LNCaP clone FGC (cell line): ENCODE data around the gene SVIL.
"Not testable (repeated sequence)": the region's sequence is repeated elsewhere in the genome, so short reads cannot be mapped to it uniquely, and the experiment has no call there.

ENCODE experiments used
- DNase-seq: peaks from one replicate; pipeline ENCODE4 v3.0.0-alpha.2; 2011; ENCODE audit warnings: low read depth
- H3K4me3 ChIP-seq: 2 replicates; pipeline ENCODE4 v1.5.1; 2011; ENCODE audit warnings: mild to moderate bottlenecking, low read depth, low read length, control low read depth
- CTCF ChIP-seq: IDR thresholded peaks from 2 replicates; pipeline ENCODE4 v1.5.1; 2012; ENCODE audit warnings: mild to moderate bottlenecking; ENCODE audit not compliant: control insufficient read depth, insufficient read depth; ENCODE audit errors: extremely low read depth

SVIL gene

GRCh38 chr10:29517352-29517923 is 117.3 kb downstream of the SVIL start:
- no peak for DNase-seq
- TF ChIP-seq CTCF: peak; percentile 65
- H3K4me3 ChIP-seq: no peak overlapping the region

GRCh38 chr10:29516309-29516932 is 118.3 kb downstream of the SVIL start:
- DNase-seq, H3K4me3 ChIP-seq: not testable (repeated sequence)

GRCh38 chr10:29515879-29516278 is 118.9 kb downstream of the SVIL start:
- DNase-seq: not testable (repeated sequence)

DNA sequence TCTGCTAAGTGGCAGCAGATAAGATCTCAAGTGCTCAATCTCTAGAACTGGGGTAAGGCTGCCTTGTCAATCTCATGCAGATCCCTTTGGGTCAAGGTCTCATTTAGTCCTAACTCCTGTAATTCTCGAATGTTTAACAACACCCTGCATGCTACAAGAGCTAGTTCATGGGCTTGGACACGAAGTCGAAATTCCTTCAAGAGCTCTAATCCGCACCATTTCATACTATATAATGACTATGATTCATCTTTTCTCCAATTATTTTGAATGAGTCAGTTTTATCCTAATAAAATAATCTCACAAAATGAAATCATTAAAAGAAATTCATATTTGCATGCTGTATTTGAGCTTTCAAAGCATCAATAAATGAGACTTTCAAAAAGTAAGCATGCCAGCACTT is 119.7 kb downstream of the SVIL start:
- not testable (repeated sequence) for H3K4me3 ChIP-seq, DNase-seq

More at GRCh38 chr10:29515879-29516278, 118.9 kb downstream of the SVIL start:
- H3K4me3 ChIP-seq: not testable (repeated sequence)

DNA sequence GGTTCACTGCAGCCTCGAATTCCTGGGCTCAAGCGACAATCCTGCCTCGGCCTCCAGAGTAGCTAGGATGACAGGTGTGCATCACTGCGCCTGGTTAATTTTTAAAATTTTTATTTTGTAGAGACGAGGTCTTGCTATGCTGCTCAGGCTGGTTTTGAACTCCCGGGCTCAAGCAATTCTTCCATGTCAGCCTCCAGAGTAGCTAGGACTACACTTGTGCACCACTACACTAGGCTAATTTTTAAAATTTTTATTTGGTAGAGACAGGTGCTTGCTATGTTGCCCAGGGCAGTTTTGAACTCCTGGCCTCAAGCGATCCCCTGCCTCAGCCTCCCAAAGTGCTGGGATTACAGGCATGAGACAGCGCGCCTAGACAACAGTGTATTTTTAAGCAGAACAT is 120.5 kb downstream of the SVIL start:
- H3K4me3 ChIP-seq: no peak overlapping the region
- TF ChIP-seq CTCF: no peak
- no peak for DNase-seq

GRCh38 chr10:29512425-29512974 is 122.3 kb downstream of the SVIL start:
- TF ChIP-seq CTCF: no peak
- no peak overlapping the region for H3K4me3 ChIP-seq
- no peak for DNase-seq

DNA sequence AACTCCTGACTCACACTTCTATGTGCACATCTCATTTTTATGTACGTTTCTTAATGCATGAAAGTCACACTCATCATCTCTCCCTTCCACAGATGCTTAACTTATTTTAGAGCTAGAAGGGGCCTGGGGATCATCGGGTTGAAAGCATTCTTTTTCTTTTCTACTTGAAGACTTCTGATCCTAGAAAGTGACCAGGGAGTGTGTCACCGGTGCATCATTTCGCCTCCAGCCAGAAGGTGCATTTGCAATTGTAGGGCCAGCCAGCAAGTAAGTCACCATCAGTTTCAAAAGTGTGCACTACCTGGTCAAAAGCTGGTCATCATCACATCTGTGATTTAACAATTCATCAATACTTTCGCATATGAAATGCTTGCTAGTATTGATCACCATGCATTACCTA is 123.0 kb downstream of the SVIL start:
- H3K4me3 ChIP-seq, DNase-seq: not testable (repeated sequence)

DNA sequence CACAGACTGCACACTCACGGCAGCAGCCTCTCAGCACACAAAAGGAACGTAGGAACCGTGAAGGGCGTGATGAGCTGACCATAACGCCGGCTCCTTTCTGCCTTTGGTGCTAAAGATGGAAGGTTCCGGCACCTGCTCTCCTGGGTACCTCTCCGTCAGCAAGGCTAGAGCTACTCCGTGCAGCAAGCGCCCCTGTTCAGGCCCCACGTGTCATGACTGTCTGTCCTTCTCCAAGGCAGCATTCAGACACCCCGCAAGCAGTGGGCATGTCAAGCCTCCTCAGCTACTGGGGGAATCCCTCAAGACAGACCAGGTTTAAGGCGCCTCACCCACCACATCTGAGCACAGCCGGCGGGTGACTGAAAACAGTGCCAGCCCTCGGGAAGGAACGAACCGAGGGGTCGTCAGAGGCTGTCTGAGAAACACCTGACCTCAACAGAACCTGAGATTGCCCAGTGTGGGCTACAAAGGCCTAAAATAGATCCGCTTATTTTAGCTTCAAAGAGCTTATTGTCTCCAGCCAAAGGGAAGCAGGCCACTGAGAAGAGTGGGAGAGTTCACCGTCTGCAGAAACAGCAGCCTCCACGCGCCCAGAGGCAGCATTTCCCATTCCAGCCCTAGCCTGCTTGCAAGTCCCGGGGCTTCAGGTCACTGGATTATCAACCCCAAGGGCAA is 124.2 kb downstream of the SVIL start:
- H3K4me3 ChIP-seq, DNase-seq: not testable (repeated sequence)

GRCh38 chr10:29508554-29509244 is 126.1 kb downstream of the SVIL start:
- no peak overlapping the region for H3K4me3 ChIP-seq
- DNase-seq: no peak
- TF ChIP-seq CTCF: no peak

DNA sequence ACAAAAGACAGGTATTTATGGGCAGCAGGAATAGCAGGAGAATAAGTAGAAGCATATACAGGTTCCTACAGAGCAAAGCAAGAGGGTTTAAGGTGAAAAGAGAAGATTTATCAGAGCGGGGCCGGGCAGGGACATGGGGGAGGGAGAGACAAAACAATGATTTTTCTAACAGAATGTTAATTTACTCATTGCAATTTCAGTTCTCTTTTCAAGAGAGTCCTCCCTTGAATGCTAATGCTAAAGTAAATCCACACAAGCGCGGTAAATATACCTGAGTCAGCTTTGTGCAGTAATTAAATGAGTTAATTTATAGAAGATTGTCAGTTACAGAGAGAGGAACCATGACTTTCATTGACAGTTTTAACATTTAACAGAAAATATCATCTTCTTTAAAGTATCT is 127.0 kb downstream of the SVIL start:
- DNase-seq, H3K4me3 ChIP-seq: not testable (repeated sequence)

- H3K4me3 ChIP-seq, DNase-seq: not testable (repeated sequence)
Measured at GRCh38 chr10:29506324-29506921, 128.3 kb downstream of the SVIL start.
